Trophoblast cell (in vitro differentiated cells and primary cell): ENCODE measurements around the gene GLTP.

Experiments used
- DNase-seq, 2 donors: peaks; one replicate each; pipeline ENCODE4 v3.0.0-alpha.2; 2016
- H2AFZ ChIP-seq: 2 replicates; pipeline ENCODE4 v1.6.1; 2013; ENCODE audit warnings: low read length, moderate library complexity, mild to moderate bottlenecking; ENCODE audit not compliant: insufficient read depth, poor library complexity
- H2AK5ac ChIP-seq: 2 replicates; pipeline ENCODE4 v1.6.1; 2013; ENCODE audit warnings: mild to moderate bottlenecking, low read length
- H2BK120ac ChIP-seq: 2 replicates; pipeline ENCODE4 v1.6.1; 2013; ENCODE audit warnings: low read length, mild to moderate bottlenecking, moderate library complexity; ENCODE audit not compliant: insufficient read depth, poor library complexity
- H2BK12ac ChIP-seq: 2 replicates; pipeline ENCODE4 v1.6.1; 2013; ENCODE audit warnings: mild to moderate bottlenecking, low read length, moderate library complexity
- H2BK5ac ChIP-seq: 2 replicates; pipeline ENCODE4 v1.6.1; 2013; ENCODE audit warnings: low read length, low read depth, moderate library complexity, mild to moderate bottlenecking; ENCODE audit not compliant: poor library complexity
- H3K14ac ChIP-seq: 2 replicates; pipeline ENCODE4 v1.6.1; 2013; ENCODE audit warnings: mild to moderate bottlenecking, low read length
- H3K18ac ChIP-seq: 2 replicates; pipeline ENCODE4 v1.6.1; 2013; ENCODE audit warnings: mild to moderate bottlenecking, low read length
- H3K23ac ChIP-seq: 2 replicates; pipeline ENCODE4 v1.6.1; 2013; ENCODE audit warnings: low read length
- H3K27ac ChIP-seq: 2 replicates; pipeline ENCODE4 v1.5.1; 2013; ENCODE audit warnings: low read depth, mild to moderate bottlenecking, inconsistent platforms, low read length, moderate library complexity
- H3K27me3 ChIP-seq: 2 replicates; pipeline ENCODE4 v1.6.1; 2013; ENCODE audit warnings: inconsistent platforms, mild to moderate bottlenecking, low read length, moderate library complexity; ENCODE audit not compliant: insufficient read depth
- H3K36me3 ChIP-seq, 2 experiments: 1 replicate in 1 of 2; 2 replicates in 1 of 2; pipeline ENCODE4 v1.6.1; 2013; ENCODE audit warnings: low read length in 2 of 2, mild to moderate bottlenecking in 2 of 2, moderate library complexity in 1 of 2; ENCODE audit not compliant: insufficient read depth in 2 of 2, control insufficient read depth in 1 of 2
- H3K4ac ChIP-seq: 2 replicates; pipeline ENCODE4 v1.6.1; 2013; ENCODE audit warnings: low read depth, mild to moderate bottlenecking, low read length, moderate library complexity
- H3K4me1 ChIP-seq, 2 experiments: 1 replicate in 1 of 2; 2 replicates in 1 of 2; pipeline ENCODE4 v1.6.1; 2013; ENCODE audit warnings: low read length in 2 of 2, mild to moderate bottlenecking in 2 of 2, moderate library complexity in 1 of 2; ENCODE audit not compliant: insufficient read depth in 2 of 2, control insufficient read depth in 1 of 2
- H3K4me2 ChIP-seq: 2 replicates; pipeline ENCODE4 v1.6.1; 2013; ENCODE audit warnings: inconsistent platforms, mild to moderate bottlenecking, low read length, moderate library complexity
- H3K4me3 ChIP-seq: 2 replicates; pipeline ENCODE4 v1.5.1; 2013; ENCODE audit warnings: mild to moderate bottlenecking, low read depth, low read length, inconsistent platforms
- H3K79me1 ChIP-seq: one replicate; pipeline ENCODE4 v1.6.1; 2013; ENCODE audit warnings: low read length
- H3K79me2 ChIP-seq: 2 replicates; pipeline ENCODE4 v1.6.1; 2013; ENCODE audit warnings: low read length, mild to moderate bottlenecking; ENCODE audit not compliant: control insufficient read depth, insufficient read depth, poor library complexity
- H3K9ac ChIP-seq: 2 replicates; pipeline ENCODE4 v1.6.1; 2013; ENCODE audit warnings: mild to moderate bottlenecking, low read length
- H3K9me3 ChIP-seq: 2 replicates; pipeline ENCODE4 v1.6.1; 2013; ENCODE audit warnings: low read depth, mild to moderate bottlenecking, control low read depth, inconsistent platforms, low read length; ENCODE audit not compliant: insufficient read depth
- H4K12ac ChIP-seq: 2 replicates; pipeline ENCODE4 v1.6.1; 2013; ENCODE audit warnings: low read depth, mild to moderate bottlenecking, low read length, moderate library complexity
- H4K8ac ChIP-seq: 2 replicates; pipeline ENCODE4 v1.6.1; 2013; ENCODE audit warnings: low read depth, mild to moderate bottlenecking, low read length, moderate library complexity
- H4K91ac ChIP-seq: one replicate; pipeline ENCODE4 v1.6.1; 2013; ENCODE audit warnings: low read depth, mild to moderate bottlenecking, low read length, moderate library complexity
- WGBS: extraction: QIAGEN DNeasy Blood & Tissue Kit; methylation state at CpG from one replicate; pipeline ENCODE4 v1.1.7; 2013; ENCODE audit warnings: missing lambda C conversion rate; ENCODE audit not compliant: insufficient read length, insufficient coverage; ENCODE audit errors: extremely low coverage; 5-methylcytosine and 5-hydroxymethylcytosine counted together

The GLTP gene

GRCh38 chr12:109822951-109823411 is 57.4 kb downstream of the GLTP start:
- H3K4me3 ChIP-seq, result no peak overlapping the region
- no peak overlapping the region for H4K12ac ChIP-seq
- no peaks in the 10 kb centered on the region for H3K79me2 ChIP-seq
- no peaks in the 10 kb centered on the region for H3K27me3 ChIP-seq
- no CpG with 5 or more reads among the region's 15 CpGs for WGBS
- H2BK120ac ChIP-seq, result no peak overlapping the region
- H4K91ac ChIP-seq, result no peak overlapping the region
- no peak overlapping the region for H2BK5ac ChIP-seq
- no peak overlapping the region for H4K8ac ChIP-seq
- H3K27ac ChIP-seq, result no peak overlapping the region
- no peak overlapping the region for H2AFZ ChIP-seq
- no peak overlapping the region for H3K9ac ChIP-seq
- H3K14ac ChIP-seq, result no peak overlapping the region
- H3K79me1 ChIP-seq, result no peaks in the 10 kb centered on the region
- H3K18ac ChIP-seq, result no peak overlapping the region
- no peak overlapping the region for H3K23ac ChIP-seq
- H2AK5ac ChIP-seq, result no peak overlapping the region
- no peak overlapping the region for H2BK12ac ChIP-seq
- H3K4me1 ChIP-seq, result no peaks in the 10 kb centered on the region
- H3K36me3 ChIP-seq, result no peaks in the 10 kb centered on the region
- no peak overlapping the region for H3K4me2 ChIP-seq
- no peak overlapping the region for H3K4ac ChIP-seq
- H3K9me3 ChIP-seq, result no peaks in the 10 kb centered on the region
- no peak for DNase-seq

GRCh38 chr12:109822416-109822815 is 57.9 kb downstream of the GLTP start:
- Histone ChIP-seq H3K4me2 (no peak overlapping the region), H3K4me1 (no peaks in the 10 kb centered on the region), H2AK5ac (no peak overlapping the region), H3K23ac (no peak overlapping the region), H3K18ac (no peak overlapping the region), H3K36me3 (no peaks in the 10 kb centered on the region), H2AFZ (peak overlapping the region; percentile 10), H3K14ac (no peak overlapping the region), H3K27me3 (no peaks in the 10 kb centered on the region), H3K27ac (no peak overlapping the region), H2BK5ac (no peak overlapping the region), H4K91ac (no peak overlapping the region), H4K8ac (no peak overlapping the region), H3K4me3 (no peak overlapping the region), H3K4ac (no peak overlapping the region), H3K79me1 (no peaks in the 10 kb centered on the region), H3K9me3 (no peaks in the 10 kb centered on the region), H3K79me2 (no peaks in the 10 kb centered on the region), H2BK12ac (no peak overlapping the region), H3K9ac (no peak overlapping the region), H4K12ac (no peak overlapping the region), H2BK120ac (no peak overlapping the region)
- DNase-seq, result no peak
- no CpG with 5 or more reads among the region's 7 CpGs for WGBS

GRCh38 chr12:109821968-109822367 is 58.4 kb downstream of the GLTP start:
- no peak overlapping the region for H2BK120ac ChIP-seq
- no peaks in the 10 kb centered on the region for H3K27me3 ChIP-seq
- no peak overlapping the region for H3K27ac ChIP-seq
- no peaks in the 10 kb centered on the region for H3K36me3 ChIP-seq
- no peak overlapping the region for H4K8ac ChIP-seq
- DNase-seq, result no peak
- no peak overlapping the region for H3K23ac ChIP-seq
- H3K14ac ChIP-seq, result no peak overlapping the region
- no peaks in the 10 kb centered on the region for H3K79me2 ChIP-seq
- H3K4me2 ChIP-seq, result no peak overlapping the region
- no peak overlapping the region for H3K18ac ChIP-seq
- no peak overlapping the region for H2AFZ ChIP-seq
- H4K91ac ChIP-seq, result no peak overlapping the region
- no peak overlapping the region for H4K12ac ChIP-seq
- no peak overlapping the region for H2AK5ac ChIP-seq
- H3K4me3 ChIP-seq, result no peak overlapping the region
- H2BK5ac ChIP-seq, result no peak overlapping the region
- H2BK12ac ChIP-seq, result no peak overlapping the region
- H3K79me1 ChIP-seq, result no peaks in the 10 kb centered on the region
- no peak overlapping the region for H3K4ac ChIP-seq
- H3K9ac ChIP-seq, result no peak overlapping the region
- H3K4me1 ChIP-seq, result no peaks in the 10 kb centered on the region
- no peaks in the 10 kb centered on the region for H3K9me3 ChIP-seq

- H4K91ac ChIP-seq, result peak overlapping the region; percentile 21
- H3K9me3 ChIP-seq, result no peaks in the 10 kb centered on the region
- H4K12ac ChIP-seq, result no peak overlapping the region
- H2BK120ac ChIP-seq, result no peak overlapping the region
- H3K79me2 ChIP-seq, result no peaks in the 10 kb centered on the region
- no peak overlapping the region for H2BK12ac ChIP-seq
- no peak overlapping the region for H3K14ac ChIP-seq
- no peak overlapping the region for H3K4ac ChIP-seq
- H2AK5ac ChIP-seq, result no peak overlapping the region
- no peaks in the 10 kb centered on the region for H3K79me1 ChIP-seq
- no peaks in the 10 kb centered on the region for H3K36me3 ChIP-seq
- no peak overlapping the region for H3K23ac ChIP-seq
- H3K27ac ChIP-seq, result no peak overlapping the region
- no peaks in the 10 kb centered on the region for H3K4me1 ChIP-seq
- no peak overlapping the region for H3K9ac ChIP-seq
- peak in 1 of 2 donors; percentile 10 for DNase-seq
- H2BK5ac ChIP-seq, result no peak overlapping the region
- WGBS, result no CpG with 5 or more reads among the region's 16 CpGs
- no peak overlapping the region for H3K4me2 ChIP-seq
- no peak overlapping the region for H3K4me3 ChIP-seq
- H4K8ac ChIP-seq, result no peak overlapping the region
- no peak overlapping the region for H3K18ac ChIP-seq
- H3K27me3 ChIP-seq, result no peaks in the 10 kb centered on the region
- H2AFZ ChIP-seq, result no peak overlapping the region
These were observed 59.4 kb downstream of the GLTP start for GRCh38 chr12:109820816-109821381.
